Brain microvascular endothelial cell (primary cell): ENCODE data around the gene B4GALT7.
A peak's percentile ranks its signal among the peaks of the same experiment; 100 is the strongest.

ENCODE experiments used
- DNase-seq: peaks from one replicate; pipeline ENCODE4 v3.0.0-alpha.2; 2020
- H3K27ac ChIP-seq: fragments of 250-450 bp; sonication (Bioruptor Pico); 2 replicates; pipeline ENCODE4 v1.5.1; 2020; ENCODE audit warnings: mild to moderate bottlenecking, moderate library complexity
- H3K27me3 ChIP-seq: fragments of 250-450 bp; sonication (Bioruptor Pico); replicated peaks from 2 replicates; pipeline ENCODE4 v1.5.1; 2020; ENCODE audit warnings: mild to moderate bottlenecking
- H3K36me3 ChIP-seq: fragments of 250-450 bp; sonication (Bioruptor Pico); replicated peaks from 2 replicates; pipeline ENCODE4 v1.5.1; 2020; ENCODE audit warnings: mild to moderate bottlenecking
- H3K4me3 ChIP-seq: 2 replicates; pipeline ENCODE4 v1.5.1; 2011; ENCODE audit warnings: low read depth, mild to moderate bottlenecking, control low read depth, low read length, moderate library complexity
- in situ Hi-C: cut with HindIII; loops from 2 replicates; pipeline ENCODE4 v1.10.0; 2017; ENCODE audit warnings: low sequenced_read_pairs, low pct_ligation_motif_present
- TF ChIP-seq, protein P1 (sequence below): IDR thresholded peaks from 2 replicates; pipeline ENCODE4 v1.5.1; 2011; ENCODE audit warnings: low read depth, mild to moderate bottlenecking, moderate library complexity, low read length, control low read depth, inconsistent platforms; ENCODE audit errors: missing control alignments

Gene B4GALT7, protein sequence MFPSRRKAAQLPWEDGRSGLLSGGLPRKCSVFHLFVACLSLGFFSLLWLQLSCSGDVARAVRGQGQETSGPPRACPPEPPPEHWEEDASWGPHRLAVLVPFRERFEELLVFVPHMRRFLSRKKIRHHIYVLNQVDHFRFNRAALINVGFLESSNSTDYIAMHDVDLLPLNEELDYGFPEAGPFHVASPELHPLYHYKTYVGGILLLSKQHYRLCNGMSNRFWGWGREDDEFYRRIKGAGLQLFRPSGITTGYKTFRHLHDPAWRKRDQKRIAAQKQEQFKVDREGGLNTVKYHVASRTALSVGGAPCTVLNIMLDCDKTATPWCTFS

DNA sequence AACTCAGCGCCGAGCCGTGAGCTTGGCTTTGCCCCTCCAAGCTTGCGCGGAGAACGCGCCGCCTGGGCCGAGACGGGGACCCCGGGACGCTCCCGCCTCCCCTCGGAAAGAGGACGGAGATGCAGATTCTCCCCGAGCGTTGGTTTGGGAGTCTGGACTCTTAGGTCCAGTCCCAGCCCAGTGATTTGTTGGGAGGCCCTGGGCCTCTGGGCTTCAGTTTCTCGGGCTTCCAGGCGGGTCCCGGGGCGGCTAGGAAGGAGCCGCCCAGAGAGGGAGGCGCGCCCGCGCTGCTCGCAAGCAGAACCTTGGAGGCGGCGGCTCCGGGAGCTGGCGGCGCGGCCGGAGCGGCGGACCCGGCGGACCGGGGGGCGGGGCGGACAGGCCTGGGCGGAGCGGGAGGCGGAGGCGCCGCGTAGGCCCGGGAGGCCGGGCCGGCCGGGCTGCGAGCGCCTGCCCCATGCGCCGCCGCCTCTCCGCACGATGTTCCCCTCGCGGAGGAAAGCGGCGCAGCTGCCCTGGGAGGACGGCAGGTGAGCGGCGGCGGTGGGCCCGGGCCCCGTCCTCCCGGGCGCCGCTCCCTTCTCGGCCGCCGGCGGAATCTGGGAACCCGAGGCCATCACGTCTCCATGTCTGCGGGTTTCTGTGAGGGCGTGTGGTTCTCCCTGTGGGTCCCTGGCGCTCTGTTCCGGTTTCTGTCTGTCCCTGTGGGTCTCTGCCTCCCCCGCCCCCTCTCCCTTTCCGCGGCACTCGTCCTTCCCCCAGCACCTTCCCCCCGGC is at the start of gene B4GALT7:
TSS of gene B4GALT7 (plus strand) at position 402 of the 777 bp plus-strand sequence. CDS start at position 481, 79 bp downstream.
- peak; percentile 50 for DNase-seq
- Histone ChIP-seq H3K27ac (peak within 1 kb of the TSS; percentile 82), H3K4me3 (peak within 1 kb of the TSS; percentile 80), H3K27me3 (no peaks in the 10 kb centered on the region), H3K36me3 (peaks cover 17% of the 10 kb centered on the region)
- TF ChIP-seq, protein P1, sequence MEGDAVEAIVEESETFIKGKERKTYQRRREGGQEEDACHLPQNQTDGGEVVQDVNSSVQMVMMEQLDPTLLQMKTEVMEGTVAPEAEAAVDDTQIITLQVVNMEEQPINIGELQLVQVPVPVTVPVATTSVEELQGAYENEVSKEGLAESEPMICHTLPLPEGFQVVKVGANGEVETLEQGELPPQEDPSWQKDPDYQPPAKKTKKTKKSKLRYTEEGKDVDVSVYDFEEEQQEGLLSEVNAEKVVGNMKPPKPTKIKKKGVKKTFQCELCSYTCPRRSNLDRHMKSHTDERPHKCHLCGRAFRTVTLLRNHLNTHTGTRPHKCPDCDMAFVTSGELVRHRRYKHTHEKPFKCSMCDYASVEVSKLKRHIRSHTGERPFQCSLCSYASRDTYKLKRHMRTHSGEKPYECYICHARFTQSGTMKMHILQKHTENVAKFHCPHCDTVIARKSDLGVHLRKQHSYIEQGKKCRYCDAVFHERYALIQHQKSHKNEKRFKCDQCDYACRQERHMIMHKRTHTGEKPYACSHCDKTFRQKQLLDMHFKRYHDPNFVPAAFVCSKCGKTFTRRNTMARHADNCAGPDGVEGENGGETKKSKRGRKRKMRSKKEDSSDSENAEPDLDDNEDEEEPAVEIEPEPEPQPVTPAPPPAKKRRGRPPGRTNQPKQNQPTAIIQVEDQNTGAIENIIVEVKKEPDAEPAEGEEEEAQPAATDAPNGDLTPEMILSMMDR: no peak
- in situ Hi-C loops: no loop called here

DNA sequence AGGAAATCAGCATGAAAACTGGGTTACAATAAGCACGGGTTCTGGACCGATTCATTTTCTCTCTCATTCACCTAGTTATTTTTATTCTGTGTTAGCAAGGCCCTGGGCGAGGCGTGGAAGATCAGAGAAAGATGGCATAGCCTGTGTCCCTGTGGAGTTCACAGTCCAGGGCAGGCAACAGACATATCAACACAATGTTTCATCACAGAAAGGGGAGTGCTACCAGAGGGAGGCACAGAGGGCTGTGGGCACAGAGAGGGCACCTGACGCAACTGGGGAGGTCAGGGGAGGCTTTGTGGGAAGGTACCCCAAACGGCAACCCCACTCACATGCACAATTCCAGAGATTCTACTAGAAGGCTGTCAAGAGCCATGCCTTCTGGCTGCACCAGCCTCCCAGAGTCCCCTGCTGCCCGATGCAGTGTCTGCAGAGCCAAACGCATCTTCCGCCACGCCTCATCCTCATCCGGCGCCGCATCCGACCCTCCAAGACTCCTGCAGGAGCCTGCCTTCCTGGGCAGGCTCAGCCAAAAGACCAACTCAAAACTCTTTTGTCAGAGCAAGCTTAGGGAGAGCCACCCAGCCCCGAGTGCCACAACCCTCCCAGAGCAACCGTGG is 47.0 kb upstream of the B4GALT7 start:
- DNase-seq: no peak
- Histone ChIP-seq H3K27ac (no peak overlapping the region), H3K36me3 (peaks cover 3% of the 10 kb centered on the region), H3K4me3 (peak overlapping the region; percentile 85), H3K27me3 (no peaks in the 10 kb centered on the region)
- in situ Hi-C loops: no loop called here
- TF ChIP-seq, protein P1: peak; percentile 24

DNA sequence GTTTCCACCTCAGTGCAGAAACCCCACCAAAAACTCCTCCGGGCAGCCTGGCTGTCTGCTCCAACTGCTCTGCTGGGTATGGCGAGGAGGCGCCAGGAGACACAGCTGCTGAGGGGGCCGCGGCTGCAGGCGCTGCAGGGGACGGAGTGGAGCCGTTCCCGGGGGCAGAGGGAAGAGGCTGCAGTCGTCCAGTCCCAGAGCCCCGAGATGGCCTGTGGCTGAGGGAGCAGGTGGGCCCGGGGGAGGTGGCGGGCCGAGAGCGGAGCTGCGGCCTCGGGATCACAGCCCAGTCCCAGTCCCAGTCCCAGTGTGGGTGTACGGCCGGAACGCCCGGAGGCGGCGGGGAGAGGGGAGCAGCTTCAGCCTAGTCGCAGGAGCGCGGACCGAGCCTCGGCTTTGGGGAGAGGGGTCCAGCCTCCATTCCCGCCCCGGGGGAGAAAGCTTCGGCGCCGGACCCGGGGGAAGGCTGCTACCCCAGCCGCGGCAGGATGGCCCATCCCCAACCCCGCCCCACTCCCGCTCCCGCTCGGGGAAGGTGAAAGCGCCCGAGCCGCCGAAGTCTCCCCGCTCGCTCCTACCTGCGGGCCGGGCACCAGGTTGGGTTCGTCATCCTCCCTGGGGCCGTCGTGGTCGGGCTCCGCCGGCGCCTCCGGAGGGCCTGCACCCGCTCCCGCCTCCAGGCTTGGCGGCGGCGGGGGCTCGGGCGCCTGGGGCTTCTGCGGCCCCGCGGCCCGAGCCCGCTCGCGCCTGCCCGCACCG is 46.1 kb upstream of the B4GALT7 start:
- TF ChIP-seq, protein P1: no peak
- Histone ChIP-seq H3K36me3 (peaks cover 3% of the 10 kb centered on the region), H3K27ac (peak overlapping the region; percentile 15), H3K27me3 (no peaks in the 10 kb centered on the region), H3K4me3 (peak overlapping the region; percentile 85)
- in situ Hi-C loops: no loop called here
- DNase-seq: no peak

DNA sequence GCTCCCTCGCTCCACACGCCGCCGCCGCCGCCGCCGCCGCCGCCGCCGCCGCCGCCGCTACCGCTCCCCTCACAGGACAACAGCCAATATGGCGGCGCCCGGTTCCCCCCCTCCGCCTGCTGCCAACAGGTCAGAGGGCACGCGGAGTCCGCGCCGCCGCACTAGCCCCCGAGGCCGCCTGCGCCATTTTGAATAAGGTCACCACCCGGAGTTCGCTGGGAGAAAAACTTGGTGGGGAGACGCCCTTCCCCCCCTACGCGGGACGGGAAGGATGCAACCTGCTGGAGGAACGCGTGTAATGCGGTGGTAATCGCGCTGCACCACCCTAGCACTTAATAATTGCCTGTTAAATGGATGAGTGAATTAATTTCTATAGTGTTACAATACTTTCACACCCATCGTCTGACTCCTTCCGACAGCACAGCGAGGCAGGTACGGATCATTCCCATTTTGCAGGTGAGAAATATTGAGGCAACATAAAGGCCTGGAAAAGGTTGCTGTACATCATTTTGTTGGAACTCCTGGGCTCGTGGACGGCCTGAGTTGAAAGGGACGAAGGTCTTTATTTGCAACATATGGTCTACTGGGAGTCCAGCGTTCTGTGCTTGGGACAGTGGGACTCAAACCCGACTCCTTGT is 45.3 kb upstream of the B4GALT7 start, which contains the start of gene FAM193B:
TSS of gene FAM193B (minus strand) at position 90 of the 638 bp plus-strand sequence. CDS start 105 bp downstream, outside the sequence.
- in situ Hi-C loops: no loop called here

DNA sequence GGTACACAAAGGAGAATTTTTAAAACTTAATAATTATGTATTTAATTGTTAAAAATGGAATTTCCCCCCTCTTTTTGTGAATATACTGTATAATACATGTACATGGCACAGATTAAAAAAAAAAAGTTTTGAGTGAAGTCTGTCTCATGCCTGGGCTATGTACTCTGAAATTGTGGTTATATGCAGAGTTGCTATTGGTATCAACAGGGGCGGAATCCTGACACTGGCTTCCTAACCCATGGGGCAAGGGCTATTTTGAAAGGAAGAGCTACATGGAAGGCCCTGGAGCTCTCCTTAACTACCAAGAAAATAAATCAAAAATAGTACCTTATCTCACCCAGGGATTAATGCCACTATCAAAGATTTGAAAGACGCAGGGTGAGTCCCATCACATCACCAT is 44.7 kb upstream of the B4GALT7 start:
- no peaks in the 10 kb centered on the region for H3K27me3 ChIP-seq
- in situ Hi-C loops: no loop called here
- TF ChIP-seq, protein P1: no peak
- H3K36me3 ChIP-seq: peaks cover 3% of the 10 kb centered on the region
- H3K27ac ChIP-seq: no peak overlapping the region
- no peak overlapping the region for H3K4me3 ChIP-seq
- no peak for DNase-seq

More for the DNA sequence above, 45.3 kb upstream of the B4GALT7 start, which contains the start of gene FAM193B:
- peak within 1 kb of the TSS; percentile 85 for H3K4me3 ChIP-seq
- H3K27ac ChIP-seq: peak within 1 kb of the TSS; percentile 15
- TF ChIP-seq, protein P1: peak; percentile 48
- peaks cover 3% of the 10 kb centered on the region for H3K36me3 ChIP-seq
- H3K27me3 ChIP-seq: no peaks in the 10 kb centered on the region
- peak; percentile 89 for DNase-seq
